Frontal cortex (tissue), 4 donors: ENCODE measurements around the gene NCOA1. TPM values are rescaled to one million over a fixed set of nuclear protein-coding genes. Genes with fewer than 3 reads are reported as not detected.

Source experiments
- DNase-seq, 2 donors: peaks; one replicate each; pipeline ENCODE4 v3.0.0; 2012; ENCODE audit warnings: low spot score in 2 of 2
- FAIRE-seq: peaks from 2 replicates; lab custom pipeline; 2012; peaks lifted over from hg19 to GRCh38; lab: Jason Lieb, UNC
- total RNA-seq: library from RNA; depleted of rRNA; stranded (reverse); fragments of >200 nt; gene quantifications from one replicate; pipeline ENCODE4 v1.2.3, GENCODE V29; 2014
- donor health status: control.
- donor health status: control.
- donor health status: control.

The NCOA1 gene
- total RNA-seq, 1 donor from 2014 or later = 150 TPM

DNA sequence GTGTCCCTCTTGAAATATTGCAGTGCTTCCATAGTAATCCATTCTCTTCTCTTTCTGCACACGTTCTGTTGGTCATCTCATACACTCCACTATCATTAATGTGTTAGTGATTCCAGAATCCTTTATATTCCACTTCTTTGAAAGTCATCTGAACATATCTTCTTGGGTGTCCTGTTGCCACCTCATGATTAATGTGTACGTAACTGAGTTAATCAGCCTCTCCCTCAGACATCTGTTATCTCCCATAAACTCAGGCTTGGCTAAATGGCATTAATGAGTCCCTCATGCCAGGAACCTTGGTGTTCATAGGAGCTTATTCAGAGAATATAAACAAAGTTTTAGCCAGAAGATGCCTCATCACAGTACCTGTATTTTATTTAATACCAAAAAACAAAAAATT is 126.4 kb downstream of the NCOA1 start:
- no peak for DNase-seq

DNA sequence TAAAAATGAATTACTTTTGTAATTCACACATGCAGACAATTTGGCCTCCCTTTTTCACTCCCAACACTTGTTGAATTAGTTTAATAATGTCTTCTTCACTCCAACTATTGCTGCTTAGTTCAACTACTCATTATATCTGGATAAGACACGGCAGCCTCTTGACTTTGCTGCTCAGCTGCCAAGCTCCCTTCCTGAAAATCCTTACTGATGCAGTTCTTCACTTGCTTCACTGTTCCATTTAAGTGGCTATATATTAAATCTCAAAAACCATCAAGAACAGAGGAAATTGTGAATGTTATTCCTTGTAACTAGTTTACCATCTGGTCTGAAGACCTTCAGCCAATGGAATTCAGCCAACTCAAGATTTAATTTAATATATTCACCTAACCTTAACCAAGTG is 127.1 kb downstream of the NCOA1 start:
- no peak for FAIRE-seq

More for the DNA sequence above, 126.4 kb downstream of the NCOA1 start:
- FAIRE-seq = no peak

DNA sequence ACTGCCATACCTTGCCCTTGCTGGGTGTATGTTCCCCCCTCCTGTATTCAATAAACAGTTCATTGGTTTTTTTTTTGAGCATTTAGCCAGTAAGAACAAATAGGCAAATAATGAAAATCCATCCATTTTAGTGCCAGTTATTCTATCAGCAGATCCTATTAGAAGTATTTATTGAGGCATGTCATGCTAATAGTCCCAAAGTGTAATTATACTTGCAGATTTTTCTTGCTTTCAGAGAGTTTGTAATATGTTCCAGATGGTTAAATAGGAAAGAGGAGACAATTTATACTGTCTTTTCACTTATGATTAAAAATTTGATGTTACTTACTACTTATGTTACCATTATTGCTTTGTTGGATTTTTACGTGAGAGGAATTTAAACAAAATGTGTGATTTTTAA is 127.6 kb downstream of the NCOA1 start:
- FAIRE-seq = no peak

More for the DNA sequence above, 127.1 kb downstream of the NCOA1 start:
- DNase-seq = no peak

DNA sequence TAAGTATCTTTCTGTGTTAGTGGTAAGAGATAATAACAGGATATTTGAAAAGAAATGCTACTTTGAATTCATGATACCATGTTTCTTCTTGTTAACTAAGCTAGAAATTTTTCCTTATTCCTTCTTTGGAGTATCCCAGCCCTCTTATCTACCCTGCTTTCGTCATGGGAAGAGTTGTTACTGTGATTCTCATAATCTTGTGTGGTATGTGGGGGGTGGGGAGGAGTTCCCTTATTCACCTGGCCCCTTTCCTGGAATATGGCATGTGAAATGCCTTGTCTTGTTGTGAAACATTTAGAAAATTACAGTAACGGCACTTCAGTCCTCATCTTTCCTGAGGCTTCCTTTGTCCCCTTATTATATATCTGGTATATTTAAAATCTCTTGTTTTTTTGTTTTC is 129.9 kb downstream of the NCOA1 start:
- FAIRE-seq (no peak), DNase-seq (no peak)

More for the DNA sequence above, 127.6 kb downstream of the NCOA1 start:
- DNase-seq = no peak

DNA sequence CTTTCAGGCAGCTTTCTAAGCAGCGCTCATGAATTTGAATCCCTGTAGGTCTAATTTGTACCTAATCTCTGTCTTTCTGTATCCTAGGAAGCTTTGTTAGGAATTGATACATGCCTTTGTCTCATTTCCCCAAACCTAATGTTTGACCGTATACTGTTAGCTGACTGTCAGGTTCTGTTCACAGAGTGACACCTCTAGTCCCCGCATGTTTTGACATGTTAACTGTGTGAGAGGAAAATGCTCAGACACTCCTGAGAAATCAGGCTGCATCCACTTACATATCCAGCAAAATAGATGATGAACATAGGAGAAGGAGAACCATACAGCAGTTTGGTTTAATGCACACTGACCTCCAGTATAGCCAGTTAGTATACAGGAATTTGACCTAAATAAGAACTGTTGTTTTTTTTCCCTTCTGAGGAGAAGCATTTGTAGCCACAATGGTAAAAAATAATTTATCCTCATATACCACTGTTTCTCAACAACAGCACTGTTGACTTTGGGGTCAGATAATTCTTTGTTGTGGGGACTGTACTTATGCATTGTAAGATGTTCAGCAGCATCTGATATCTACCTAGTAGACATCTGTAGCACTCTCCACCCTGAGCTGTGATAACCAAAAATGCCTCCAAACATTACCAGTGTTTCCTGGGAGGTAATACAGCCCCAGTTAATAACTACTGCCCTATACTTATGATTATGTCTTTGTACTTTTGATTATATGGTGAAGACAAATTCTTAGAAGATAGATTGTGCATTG is 130.9 kb downstream of the NCOA1 start:
- FAIRE-seq = no peak
- no peak for DNase-seq

DNA sequence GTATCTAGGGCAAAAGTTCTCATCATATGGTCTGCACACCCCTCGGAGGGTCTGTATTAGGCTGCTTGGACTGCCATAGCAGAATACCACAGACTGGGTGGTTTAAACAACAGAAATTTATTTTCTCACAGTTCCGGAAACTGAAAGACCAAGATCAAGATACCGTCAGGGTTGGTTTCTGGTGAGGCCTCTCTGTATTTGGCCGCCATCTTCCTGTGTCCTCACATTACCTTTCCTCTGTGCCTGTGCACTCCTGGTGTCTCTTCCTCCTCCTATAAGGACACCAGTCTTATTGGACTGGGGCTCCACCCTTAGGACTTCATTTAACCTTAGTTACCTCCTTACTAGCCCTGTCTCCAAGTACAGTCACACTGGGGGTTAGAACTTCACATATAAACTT is 132.5 kb downstream of the NCOA1 start:
- DNase-seq (no peak), FAIRE-seq (no peak)

DNA sequence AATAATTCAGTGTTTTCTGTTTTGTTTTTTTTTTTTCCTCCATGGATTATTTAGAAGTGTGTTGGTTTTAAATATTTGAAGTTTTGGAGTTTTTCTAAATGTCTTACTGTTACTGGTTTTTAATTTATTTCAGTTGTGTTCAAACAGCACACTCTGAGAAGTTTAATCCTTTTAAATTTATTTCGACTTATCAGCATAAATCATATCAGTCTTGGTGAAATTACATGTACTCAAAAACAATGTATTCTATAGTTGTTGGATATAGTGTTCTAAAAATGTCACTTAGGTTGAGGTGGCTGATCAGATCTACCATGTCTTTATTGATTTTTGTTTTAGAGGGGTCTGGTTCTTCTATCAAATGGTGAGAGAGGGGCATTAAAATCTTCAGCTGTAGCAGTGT is 134.7 kb downstream of the NCOA1 start:
- FAIRE-seq (no peak), DNase-seq (no peak)

DNA sequence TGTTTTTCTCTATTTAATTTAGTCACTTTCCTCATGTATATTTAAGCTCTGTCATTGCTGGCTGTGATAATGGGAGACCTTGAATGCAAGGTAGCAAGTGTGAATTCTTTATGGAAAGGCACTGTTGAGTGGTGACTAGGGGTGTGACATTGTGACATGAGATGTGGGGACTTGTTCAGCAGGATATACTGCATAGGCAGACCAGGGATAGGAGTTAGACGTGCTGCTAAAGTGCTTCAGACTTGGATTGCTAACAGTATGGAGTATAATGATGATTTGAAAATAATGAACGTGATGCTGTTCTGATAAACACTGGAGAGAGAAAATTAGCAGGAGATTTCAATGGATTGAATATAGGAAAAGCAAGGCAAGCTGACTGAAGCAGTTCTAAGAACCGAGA is 135.1 kb downstream of the NCOA1 start:
- DNase-seq = no peak
- no peak for FAIRE-seq

DNA sequence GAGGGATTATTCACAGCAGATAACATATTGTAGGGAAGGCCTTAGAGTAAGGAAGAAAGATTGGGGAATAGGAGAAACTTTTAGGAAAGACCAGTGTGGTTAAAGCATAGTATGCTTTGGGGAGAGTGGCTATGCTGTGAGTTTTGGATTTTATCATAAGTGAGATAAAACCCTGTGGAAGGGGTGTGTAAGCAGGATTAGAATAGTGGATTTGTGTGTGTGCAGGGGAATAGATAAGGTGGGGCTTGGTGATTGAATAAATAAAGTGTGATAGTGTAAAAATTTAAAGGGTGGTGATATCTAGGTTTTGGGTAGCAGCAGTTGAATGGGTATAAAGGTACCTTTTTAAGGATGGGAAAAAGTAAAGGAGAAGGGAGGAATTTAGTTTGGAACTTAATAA is 137.7 kb downstream of the NCOA1 start:
- DNase-seq (no peak), FAIRE-seq (no peak)

DNA sequence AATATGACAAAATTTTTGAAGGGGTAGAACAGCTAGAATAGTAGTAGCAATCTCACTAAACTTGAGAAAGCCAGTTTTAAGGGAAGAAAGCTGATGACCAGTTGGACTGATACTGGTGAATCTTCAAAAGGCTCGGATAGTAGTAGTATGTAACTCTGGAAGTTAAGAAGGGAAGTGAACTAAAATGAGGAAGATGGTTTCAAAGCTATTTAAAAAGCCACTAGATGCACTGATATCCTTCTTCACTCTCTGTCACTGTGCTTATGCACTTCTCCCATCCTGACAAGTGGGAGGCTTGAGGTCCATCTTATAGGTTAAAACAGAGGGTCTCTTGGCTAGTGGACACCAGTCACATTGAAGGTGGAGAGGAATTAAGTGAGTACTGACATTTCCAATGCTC is 141.1 kb downstream of the NCOA1 start:
- FAIRE-seq (no peak), DNase-seq (no peak)

DNA sequence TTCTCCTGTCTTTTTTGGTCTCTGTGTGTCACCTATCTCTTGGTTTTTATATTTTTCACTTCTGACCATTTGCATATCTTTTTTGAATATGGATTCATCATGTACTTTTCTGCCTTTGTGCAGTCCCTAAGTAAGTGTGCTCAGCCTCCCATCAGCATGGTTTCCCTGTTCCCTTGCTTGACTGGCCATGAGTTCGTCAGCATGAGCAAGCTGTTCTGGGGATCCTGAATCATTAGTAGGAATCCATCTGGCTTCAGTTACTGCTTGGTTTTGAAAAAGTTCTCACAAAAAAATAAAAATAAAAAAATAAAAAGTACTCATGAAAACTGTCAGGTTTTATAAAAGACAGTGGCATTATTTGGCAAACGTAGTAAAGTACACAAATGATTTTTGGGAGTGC is 144.1 kb downstream of the NCOA1 start:
- DNase-seq (no peak), FAIRE-seq (no peak)

DNA sequence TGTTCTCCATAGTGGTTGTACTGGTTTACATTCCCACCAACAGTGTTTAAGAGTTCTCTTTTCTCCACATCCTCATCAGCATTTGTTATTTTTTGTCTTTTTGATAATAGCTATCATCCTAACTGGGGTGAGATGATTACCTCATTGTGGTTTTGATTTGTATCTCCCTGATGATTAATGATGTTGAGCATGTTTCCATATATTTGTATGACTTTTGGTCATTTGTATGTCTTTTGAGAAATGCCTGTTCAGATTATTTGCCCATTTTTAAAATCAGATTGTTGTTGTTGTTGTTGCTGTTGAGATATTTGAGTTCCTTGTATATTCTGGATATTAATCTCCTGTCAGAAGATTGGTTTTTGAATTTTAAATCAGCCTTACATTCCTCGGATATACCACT is 147.5 kb downstream of the NCOA1 start:
- FAIRE-seq (no peak), DNase-seq (no peak)

DNA sequence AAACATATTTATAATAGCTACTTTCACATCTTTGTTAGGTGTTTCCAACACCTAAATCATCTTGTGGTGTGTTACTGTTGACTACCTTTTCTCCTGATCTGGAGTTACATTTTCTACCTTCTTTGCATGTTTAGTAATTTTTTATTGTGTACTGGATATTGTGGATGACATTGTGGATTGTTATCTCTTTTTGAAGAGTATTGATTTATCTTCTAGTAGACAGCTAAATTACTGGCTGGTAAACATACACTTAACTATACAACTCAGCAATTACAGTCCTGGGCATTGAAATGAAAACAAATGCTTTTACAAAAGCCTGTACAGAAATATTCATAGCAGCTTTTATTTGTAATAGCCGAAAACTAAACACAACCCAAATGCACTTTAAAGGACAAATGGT is 151.3 kb downstream of the NCOA1 start:
- no peak for DNase-seq
- no peak for FAIRE-seq

DNA sequence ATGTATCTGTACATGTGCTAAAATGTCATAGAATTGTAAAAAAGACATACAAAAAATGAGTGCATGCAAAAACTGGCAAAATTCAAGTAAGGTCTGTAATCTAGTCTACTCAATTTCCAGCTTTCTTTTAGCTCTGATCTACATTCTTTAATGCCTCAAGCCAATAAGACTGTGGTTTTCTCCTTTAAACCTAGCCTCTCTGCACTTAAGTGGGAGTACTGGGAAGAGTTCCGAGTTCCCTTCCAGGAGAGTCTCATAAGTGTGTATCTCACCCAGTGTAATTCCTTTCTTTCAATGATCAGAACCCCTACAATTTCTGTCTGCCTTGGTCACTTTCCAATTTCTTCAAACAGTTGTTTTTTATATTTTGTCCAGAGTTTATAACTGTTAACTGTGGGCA is 152.0 kb downstream of the NCOA1 start:
- DNase-seq (no peak), FAIRE-seq (no peak)

DNA sequence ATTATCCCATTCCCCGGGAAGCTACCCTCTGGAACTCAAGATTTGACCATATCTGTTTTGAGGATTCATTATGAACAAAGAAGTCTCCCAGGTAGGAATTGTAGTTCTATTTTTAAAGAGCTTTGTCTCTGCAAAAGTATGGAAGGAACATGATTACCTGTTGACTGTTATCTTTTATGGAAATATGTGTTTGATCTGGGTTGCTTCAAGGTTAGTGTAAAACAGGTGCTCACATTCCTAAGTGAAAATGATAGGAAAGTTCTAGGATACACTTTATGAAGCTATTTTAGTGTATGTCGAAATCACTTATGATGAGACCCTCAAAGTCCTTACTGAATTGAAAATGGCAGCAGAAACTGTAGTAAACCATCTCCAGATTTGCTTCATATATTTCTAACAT is 153.0 kb downstream of the NCOA1 start:
- FAIRE-seq (no peak), DNase-seq (no peak)

DNA sequence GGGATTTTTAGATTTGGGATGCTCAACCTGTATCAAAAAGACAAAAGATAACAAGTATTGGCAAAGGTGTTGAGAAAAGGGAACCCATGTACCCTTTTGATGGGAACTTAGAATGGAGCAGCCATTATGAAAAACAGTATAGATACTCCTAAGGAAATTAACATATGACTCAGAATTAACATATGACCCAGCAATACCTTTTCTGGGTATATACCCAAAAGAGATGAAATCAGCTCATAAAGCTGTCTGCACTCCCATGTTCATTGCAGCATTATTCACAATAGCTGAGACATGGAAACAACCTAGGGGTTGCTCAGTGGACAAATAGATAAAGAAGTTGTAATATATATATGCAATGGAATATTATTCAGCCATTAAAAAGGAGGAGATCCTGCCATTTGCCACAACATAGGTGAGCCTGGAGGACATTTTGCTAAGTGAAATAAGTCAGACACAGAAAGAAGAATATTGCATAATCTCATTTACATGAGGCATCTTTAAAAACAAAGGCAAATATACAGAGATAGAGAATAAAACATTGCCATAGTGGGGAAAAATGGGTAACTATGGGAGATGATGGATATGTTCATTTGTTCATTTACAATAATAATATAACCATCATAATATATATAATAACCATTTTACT is 160.1 kb downstream of the NCOA1 start:
- DNase-seq (no peak), FAIRE-seq (no peak)

DNA sequence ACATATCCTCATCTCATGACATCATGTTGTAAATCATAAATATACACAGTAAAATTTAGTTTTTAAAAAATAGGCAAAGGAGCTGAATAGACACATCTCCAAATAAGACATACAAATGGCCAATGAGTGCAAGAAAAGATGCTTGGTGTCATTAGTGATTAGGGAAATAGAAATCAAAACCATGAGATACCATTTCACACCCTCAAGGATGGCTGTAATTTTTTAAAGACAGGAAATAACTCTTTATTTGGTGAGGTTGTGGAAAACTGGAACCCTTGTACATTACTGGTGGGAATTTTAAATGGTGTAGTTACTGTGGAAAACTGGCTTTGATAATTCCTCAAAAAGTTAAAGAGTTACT is 160.6 kb downstream of the NCOA1 start:
- FAIRE-seq = no peak
- no peak for DNase-seq

DNA sequence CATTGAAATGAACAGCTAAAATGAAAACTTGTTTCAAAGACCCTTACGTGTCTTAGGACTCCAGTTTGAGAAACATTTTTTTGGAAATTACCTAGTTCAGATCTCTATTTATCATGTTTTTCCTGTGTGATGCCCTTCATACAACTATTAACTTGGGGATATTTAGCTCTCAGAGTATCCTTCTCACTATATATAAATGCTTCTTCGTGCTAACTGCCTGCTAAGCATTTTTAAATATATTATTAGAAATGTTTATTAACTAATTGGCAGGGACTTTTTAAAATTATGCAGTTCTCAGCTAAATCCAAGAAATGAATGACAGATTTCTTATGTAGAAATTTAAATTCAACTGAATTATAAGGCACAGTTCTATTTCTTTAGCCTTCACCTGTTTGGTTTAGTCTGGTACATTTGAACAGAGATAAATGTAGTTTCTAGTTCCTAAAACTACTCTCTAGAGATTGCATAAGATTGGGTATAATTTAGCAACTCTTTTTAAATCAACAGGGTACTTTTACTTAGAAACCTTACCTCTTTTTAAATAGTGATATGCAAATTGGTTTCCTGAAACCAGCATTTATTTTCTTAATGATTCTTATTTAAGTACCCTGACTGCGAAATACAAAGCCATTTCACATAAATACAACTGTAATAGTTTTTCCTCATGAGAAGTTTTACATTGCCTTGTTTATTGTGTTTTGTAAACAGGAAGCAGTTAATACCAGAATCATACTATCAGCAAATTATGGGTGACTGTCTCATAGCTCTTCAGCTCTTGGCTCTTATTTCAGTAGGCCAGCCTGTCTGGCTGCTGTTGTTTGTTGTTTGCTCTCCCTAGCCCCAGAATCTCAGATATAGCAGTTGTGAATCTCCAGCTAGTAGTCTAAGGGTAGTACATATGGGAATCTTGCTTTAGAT is 161.5 kb downstream of the NCOA1 start:
- FAIRE-seq = no peak
- no peak for DNase-seq

DNA sequence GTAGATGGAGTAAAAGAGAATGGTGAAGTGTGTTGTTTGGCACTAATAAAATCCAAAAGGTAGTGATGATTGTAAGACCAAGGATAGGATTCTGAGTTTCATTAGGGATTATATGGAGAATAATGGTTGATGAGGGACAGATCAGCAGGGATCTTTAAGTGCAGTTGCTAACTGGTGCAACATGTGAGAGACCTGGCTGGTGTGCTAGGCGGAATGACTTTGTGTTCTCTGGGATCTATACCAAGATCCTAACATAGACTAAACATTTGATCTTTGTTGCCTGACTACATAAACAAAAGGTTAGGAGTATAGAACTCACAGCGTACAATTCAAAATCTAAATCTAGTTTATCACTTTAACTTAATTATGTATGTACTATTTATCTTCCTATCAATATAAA is 166.8 kb downstream of the NCOA1 start:
- no peak for FAIRE-seq
- no peak for DNase-seq

DNA sequence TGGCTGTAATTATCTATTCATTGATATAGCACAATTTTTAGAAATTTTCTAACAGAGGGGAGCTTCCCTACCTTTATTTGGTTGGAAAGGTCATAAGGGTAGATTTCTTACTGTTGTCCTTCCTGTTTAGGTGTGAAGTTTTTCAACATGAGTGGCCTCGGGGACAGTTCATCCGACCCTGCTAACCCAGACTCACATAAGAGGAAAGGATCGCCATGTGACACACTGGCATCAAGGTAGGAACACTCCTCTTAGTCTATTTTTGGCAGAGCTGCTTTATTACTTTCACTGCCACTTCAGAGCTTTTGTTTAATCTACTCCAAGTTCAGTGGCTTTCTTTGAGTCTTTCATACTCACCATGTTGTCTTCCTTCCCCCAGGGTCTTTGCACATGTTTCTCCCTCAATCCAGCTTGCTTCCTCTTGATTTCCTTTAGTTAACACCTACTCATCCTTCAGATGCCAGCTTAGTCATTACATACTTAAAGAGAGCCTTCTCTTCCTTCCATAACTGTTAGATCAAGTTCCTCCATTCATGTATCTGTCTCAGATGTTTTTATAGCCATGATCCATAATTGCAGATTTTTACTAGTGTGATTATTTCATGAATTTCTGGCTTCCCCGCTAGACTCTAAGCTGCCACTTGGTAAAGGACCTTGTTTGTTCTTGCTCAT is 167.6 kb downstream of the NCOA1 start:
- DNase-seq = no peak
- no peak for FAIRE-seq
